Thoracic aorta (tissue), 2 donors: ENCODE results near the gene SETD9. TPM values are rescaled to one million over a fixed set of nuclear protein-coding genes. Genes with fewer than 3 reads are reported as not detected.
A peak's percentile ranks its signal among the peaks of the same experiment; 100 is the strongest.

Source experiments
- ATAC-seq: fragments of 150-250 bp; one replicate; pipeline ENCODE4 v1.8.0; 2017; ENCODE audit warnings: low read depth; ENCODE audit not compliant: insufficient number of reproducible peaks, low FRiP score
- DNase-seq: peaks from one replicate; pipeline ENCODE4 v3.0.0-alpha.2; 2020; ENCODE audit warnings: low spot score
- H3K27ac ChIP-seq, 2 donors: fragments of 200-600 bp; sonication (generic); 1 replicate in 1 of 2; 2 replicates in 1 of 2; pipeline ENCODE4 v1.5.1; 2016; ENCODE audit warnings: mild to moderate bottlenecking in 2 of 2, moderate library complexity in 2 of 2
- H3K27me3 ChIP-seq: fragments of 200-600 bp; sonication (generic); replicated peaks from 2 replicates; pipeline ENCODE4 v1.6.0; 2016; ENCODE audit warnings: mild to moderate bottlenecking; ENCODE audit not compliant: insufficient read depth
- H3K36me3 ChIP-seq: fragments of 200-600 bp; sonication (generic); one replicate; pipeline ENCODE4 v1.5.1; 2016
- H3K4me1 ChIP-seq, 2 donors: fragments of 200-600 bp; sonication (generic); 1 replicate in 1 of 2; 2 replicates in 1 of 2; pipeline versions ENCODE4 v1.5.1 to v1.6.0; 2016; ENCODE audit warnings: low read depth in 2 of 2, mild to moderate bottlenecking in 1 of 2; ENCODE audit not compliant: control insufficient read depth in 1 of 2
- H3K4me3 ChIP-seq: fragments of 200-600 bp; sonication (generic); 2 replicates; pipeline ENCODE4 v1.5.1; 2016; ENCODE audit warnings: mild to moderate bottlenecking
- H3K9me3 ChIP-seq: fragments of 200-600 bp; sonication (generic); 2 replicates; pipeline ENCODE4 v1.5.1; 2016
- total RNA-seq, 2 donors: library from RNA; depleted of rRNA; stranded (reverse); fragments of >200 nt; gene quantifications; one replicate each; pipeline versions ENCODE4 v1.1.0 to v1.2.3, GENCODE V29; 2016
- TF ChIP-seq, protein P1 (sequence below): fragments of 200-600 bp; sonication (generic); IDR thresholded peaks from one replicate; pipeline ENCODE4 v1.5.1; 2019; ENCODE audit warnings: antibody characterized with exemption

Gene SETD9
- total RNA-seq, 2 donors from 2014 or later: 5.1 to 8.8 TPM

DNA sequence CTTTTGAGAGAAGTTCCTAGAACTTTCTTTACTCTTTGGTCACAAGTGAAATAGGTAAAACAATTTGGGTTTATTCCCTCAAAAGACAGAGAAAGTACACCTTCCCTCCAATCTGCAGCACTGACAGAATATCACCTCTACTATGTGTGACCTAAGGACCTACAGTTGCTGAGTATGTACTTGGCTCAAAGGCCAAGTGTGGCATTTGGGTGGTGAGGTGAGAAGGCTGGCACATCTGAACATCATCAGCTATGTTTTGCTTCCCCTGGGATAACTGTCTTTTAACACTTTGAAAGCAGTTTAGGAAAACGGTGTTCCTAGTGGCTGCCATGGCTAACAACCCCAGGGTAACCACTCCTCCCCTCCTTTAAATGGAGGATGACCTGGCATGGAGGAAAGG is 24.9 kb downstream of the SETD9 start:
- Histone ChIP-seq H3K27ac (no peak overlapping the region), H3K4me3 (no peak overlapping the region), H3K36me3 (peaks cover 53% of the 10 kb centered on the region), H3K4me1 (peaks cover 0 to 10% of the 10 kb centered on the region in 2 donors), H3K9me3 (no peaks in the 10 kb centered on the region), H3K27me3 (no peaks in the 10 kb centered on the region)
- ATAC-seq (no peak), DNase-seq (no peak)
- TF ChIP-seq, protein P1, sequence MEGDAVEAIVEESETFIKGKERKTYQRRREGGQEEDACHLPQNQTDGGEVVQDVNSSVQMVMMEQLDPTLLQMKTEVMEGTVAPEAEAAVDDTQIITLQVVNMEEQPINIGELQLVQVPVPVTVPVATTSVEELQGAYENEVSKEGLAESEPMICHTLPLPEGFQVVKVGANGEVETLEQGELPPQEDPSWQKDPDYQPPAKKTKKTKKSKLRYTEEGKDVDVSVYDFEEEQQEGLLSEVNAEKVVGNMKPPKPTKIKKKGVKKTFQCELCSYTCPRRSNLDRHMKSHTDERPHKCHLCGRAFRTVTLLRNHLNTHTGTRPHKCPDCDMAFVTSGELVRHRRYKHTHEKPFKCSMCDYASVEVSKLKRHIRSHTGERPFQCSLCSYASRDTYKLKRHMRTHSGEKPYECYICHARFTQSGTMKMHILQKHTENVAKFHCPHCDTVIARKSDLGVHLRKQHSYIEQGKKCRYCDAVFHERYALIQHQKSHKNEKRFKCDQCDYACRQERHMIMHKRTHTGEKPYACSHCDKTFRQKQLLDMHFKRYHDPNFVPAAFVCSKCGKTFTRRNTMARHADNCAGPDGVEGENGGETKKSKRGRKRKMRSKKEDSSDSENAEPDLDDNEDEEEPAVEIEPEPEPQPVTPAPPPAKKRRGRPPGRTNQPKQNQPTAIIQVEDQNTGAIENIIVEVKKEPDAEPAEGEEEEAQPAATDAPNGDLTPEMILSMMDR: no peak

DNA sequence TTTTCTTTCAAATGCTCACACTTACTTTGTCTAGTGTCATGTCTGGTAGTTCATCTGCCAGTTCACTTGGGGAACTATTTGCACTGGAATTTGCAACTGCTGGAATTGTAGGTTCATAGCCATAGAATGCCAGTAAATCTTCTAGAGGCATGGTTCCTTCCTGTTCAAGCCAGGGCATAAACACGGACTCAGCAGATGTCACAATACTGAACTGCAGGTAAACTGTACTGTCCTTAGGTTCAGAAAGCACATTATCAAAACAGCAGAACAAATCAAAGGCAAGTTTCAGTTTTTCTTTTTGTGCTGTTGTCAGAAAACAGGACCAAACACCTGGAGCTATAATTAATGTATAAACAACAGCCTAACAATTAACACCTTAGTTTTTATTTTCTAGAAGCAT is 29.5 kb downstream of the SETD9 start:
- DNase-seq (no peak), ATAC-seq (no peak)
- Histone ChIP-seq H3K4me3 (no peak overlapping the region), H3K27ac (no peak overlapping the region), H3K27me3 (no peaks in the 10 kb centered on the region), H3K36me3 (peaks cover 54% of the 10 kb centered on the region), H3K4me1 (peaks cover 0 to 6% of the 10 kb centered on the region in 2 donors), H3K9me3 (no peaks in the 10 kb centered on the region)
- TF ChIP-seq, protein P1: no peak

DNA sequence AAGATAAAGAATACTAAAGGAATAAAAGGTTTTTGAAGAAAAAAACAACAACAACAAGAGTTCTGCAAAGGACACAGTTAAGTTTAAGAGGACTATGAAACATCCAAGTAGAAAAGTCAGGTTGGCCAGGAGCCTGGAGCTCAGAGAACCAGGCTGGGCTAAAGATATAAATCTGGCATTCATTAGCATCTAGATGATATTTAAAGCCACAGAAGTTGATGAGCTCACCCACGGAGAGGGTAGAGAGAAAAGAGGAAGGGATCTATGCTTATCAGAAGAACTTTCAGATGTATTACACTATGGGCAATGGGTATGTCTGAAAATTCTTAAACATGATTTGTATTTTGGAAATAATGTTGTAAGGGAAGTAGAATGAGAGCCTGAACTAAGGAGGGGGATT is 32.6 kb downstream of the SETD9 start:
- no peak for DNase-seq
- TF ChIP-seq, protein P1: no peak

DNA sequence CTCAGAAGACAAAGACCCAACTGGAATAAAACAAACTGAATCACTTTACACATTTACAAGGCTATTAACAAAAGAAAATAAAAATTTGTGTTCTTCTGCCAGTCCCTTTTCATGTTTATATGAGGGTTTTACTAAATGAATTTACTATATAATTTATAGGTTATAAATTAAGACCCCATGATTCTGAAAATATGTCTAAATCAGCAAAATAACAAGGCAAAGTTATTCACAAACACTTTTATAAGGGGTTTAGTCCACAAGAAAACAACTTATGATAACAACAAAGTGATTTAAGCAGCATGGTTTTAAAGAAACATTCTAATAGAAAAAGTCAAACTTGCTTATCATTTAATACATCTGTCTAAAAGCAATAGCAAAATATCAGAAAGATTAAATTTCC is 37.7 kb downstream of the SETD9 start:
- no peak for ATAC-seq
- TF ChIP-seq, protein P1: no peak
- peaks cover 0 to 23% of the 10 kb centered on the region in 2 donors for H3K4me1 ChIP-seq
- H3K36me3 ChIP-seq: peaks cover 14% of the 10 kb centered on the region
- no peaks in the 10 kb centered on the region for H3K27me3 ChIP-seq
- no peaks in the 10 kb centered on the region for H3K9me3 ChIP-seq
- no peak overlapping the region for H3K27ac ChIP-seq
- no peak overlapping the region for H3K4me3 ChIP-seq
- DNase-seq: no peak

More for the DNA sequence above, 32.6 kb downstream of the SETD9 start:
- no peak for ATAC-seq
- H3K27me3 ChIP-seq: no peaks in the 10 kb centered on the region
- no peak overlapping the region for H3K4me3 ChIP-seq
- no peaks in the 10 kb centered on the region for H3K9me3 ChIP-seq
- no peak overlapping the region for H3K27ac ChIP-seq
- peaks cover 37% of the 10 kb centered on the region for H3K36me3 ChIP-seq
- peaks cover 0 to 6% of the 10 kb centered on the region in 2 donors for H3K4me1 ChIP-seq

DNA sequence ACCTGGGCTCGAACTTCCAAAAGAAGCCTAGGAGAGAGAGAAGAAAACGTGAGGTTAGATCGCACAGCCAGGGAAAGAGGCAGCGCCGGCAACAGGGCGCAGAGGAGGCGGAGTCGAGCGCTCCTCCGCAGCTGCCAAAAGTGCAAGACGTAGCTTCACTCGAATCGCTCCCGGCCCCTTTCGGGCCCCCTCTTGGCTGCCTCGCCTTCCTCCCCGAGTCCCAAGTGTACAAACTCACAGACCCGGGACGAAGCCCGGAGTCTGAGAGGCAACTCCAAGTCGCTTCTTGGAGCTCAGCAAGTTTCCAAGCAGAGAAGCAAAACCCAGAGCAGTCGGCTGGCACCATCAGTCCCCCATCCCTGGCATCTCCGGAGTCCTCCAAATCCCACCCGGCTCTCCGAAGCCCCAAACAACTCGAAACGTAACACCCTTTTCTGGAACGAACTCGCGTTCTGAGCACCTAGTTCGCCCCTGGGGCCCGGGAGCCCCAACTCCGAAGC is 41.3 kb downstream of the SETD9 start:
- TF ChIP-seq, protein P1: no peak
- Histone ChIP-seq H3K4me1 (peaks cover 0 to 18% of the 10 kb centered on the region in 2 donors), H3K9me3 (no peaks in the 10 kb centered on the region), H3K36me3 (peaks cover 7% of the 10 kb centered on the region), H3K27me3 (no peaks in the 10 kb centered on the region), H3K27ac (peak overlapping the region; percentile 77 to 82), H3K4me3 (peak overlapping the region; percentile 95)
- DNase-seq: no peak
- ATAC-seq: peak; percentile 24
